OCI-LY7 (cell line): ENCODE measurements around the gene FBXW11.

Experiments used
- CTCF ChIP-seq: fragments of 200-600 bp; sonication (generic); conservative IDR thresholded peaks from 2 replicates; pipeline ENCODE4 v1.5.1; 2014; ENCODE audit warnings: mild to moderate bottlenecking, antibody characterized with exemption, low read length, moderate library complexity, mixed read lengths
- EZH2phosphoT487 ChIP-seq: fragments of 200-600 bp; sonication (generic); IDR thresholded peaks from 2 replicates; pipeline ENCODE4 v1.6.1; 2018; ENCODE audit warnings: low read depth, borderline replicate concordance, mild to moderate bottlenecking, mixed run types, antibody characterized with exemption, low read length, moderate library complexity, mixed read lengths

GRCh38 chr5:172008111-172008455 lies 1.6 kb upstream of the FBXW11 start:
- TF ChIP-seq CTCF = no peak
- TF ChIP-seq EZH2phosphoT487 = no peak
